Stimulated activated CD8-positive, alpha-beta memory T cell treated with anti-CD3 and anti-CD28 coated beads, Interleukin-4, amount 100 ng/mL, for 4 hours (primary cell): Measurements from ENCODE around the gene TPSD1.
"Not testable (repeated sequence)": the region's sequence is repeated elsewhere in the genome, so short reads cannot be mapped to it uniquely, and the experiment has no call there.

ENCODE experiments used
- DNase-seq, 2 donors: peaks; one replicate each; pipeline ENCODE4 v3.0.0-alpha.2; 2020; ENCODE audit warnings: low read depth in 2 of 2, low spot score in 1 of 2

TPSD1 gene

DNA sequence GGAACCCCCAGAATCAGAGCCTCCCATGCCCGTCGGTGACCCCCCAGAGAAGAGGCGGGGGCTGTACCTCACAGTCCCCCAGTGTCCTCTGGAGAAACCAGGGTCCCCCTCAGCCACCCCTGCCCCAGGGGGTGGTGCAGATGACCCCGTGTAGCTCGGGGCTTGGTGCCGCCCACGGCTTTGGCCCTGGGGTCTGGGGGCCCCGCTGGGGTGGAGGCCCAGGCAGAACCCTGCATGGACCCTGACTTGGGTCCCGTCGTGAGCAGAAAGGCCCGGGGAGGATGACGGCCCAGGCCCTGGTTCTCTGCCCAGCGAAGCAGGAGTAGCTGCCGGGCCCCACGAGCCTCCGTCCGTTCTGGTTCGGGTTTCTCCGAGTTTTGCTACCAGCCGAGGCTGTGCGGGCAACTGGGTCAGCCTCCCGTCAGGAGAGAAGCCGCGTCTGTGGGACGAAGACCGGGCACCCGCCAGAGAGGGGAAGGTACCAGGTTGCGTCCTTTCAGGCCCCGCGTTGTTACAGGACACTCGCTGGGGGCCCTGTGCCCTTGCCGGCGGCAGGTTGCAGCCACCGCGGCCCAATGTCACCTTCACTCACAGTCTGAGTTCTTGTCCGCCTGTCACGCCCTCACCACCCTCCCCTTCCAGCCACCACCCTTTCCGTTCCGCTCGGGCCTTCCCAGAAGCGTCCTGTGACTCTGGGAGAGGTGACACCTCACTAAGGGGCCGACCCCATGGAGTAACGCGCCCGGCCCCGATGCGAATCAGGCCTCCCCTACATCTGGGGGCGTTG is 34.8 kb upstream of the TPSD1 start:
- no peak for DNase-seq

DNA sequence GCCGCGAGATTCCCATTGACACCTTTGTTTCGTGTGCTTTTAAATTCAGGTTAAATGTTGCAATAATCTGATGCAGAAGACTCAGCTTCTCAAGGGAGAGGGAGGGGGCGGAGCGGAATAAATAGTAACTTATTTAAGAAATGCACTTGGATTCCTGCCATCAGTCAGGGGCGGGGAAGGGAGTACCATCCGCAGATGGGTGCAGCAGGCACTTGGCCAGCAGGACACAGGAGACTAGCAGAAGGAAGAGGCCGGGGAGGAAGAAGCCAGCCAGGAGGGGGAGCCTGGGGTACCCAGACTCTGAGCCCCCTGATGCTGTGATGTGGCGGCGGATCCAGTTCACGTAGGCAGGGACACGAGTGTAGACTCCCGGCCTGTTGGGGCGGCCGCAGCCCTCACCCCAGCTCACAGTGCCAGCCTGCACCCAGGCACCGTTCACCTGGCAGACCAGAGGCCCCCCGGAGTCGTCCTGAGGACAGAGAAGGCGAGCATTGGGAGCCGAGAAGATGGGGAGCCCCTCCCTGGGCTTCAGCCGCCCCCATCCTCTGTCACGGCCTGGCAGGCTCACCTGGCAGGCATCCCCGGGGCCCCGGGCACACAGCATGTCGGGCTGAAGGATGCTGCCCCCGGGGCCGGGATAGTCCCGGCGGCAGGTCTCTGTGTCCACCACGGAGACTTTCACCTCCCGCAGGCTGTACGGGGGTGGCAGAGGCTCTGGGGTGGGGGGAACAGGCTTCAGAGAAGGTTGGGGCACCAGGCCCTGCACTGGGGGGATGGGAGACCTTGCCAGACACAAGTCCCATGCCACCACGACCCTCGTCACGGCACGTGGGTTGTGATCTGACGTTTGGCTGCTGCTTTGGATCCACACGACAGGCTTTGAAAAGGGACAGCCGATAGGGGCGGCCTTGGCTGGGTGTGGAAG is 34.0 kb upstream of the TPSD1 start:
- no peak for DNase-seq

DNA sequence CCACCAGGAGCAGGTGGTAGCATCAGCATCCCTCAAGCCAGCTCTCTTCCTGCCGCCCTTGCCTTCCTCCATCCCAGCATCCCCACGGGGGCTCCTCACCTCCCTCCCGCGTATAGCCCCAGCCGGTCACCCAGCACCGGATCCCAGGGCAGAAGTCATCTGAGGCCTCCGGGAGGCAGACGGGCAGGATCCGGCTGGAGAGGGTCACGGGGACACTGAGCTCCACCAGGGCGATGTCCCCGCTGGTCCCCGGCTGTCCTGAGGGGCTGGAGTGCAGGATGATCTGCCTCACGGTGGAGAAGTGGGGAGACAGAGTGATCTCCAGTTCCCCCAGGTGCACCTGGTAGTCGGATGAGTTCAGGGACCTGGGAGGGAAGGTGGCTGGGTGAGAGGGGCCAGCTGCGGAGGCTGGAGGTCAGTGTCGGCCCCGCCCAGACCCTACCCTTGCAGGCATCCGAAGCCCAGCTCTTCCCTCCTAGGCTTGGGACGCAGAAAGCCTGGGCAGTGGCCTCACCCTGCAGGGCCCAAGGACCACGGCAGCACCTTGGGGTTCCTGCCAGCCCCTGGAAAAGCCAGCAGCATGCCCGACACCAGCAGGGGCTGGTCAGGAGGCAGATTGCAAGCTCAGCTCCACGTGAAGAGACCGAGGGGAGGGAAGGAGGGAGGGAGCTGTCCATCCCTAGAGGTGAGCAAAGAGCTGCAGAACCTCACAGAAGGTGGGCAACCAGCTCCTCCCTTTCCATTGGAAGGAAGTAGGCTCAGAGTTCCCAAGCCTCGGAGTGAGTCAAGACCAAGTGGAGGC is 33.1 kb upstream of the TPSD1 start:
- DNase-seq: no peak

DNA sequence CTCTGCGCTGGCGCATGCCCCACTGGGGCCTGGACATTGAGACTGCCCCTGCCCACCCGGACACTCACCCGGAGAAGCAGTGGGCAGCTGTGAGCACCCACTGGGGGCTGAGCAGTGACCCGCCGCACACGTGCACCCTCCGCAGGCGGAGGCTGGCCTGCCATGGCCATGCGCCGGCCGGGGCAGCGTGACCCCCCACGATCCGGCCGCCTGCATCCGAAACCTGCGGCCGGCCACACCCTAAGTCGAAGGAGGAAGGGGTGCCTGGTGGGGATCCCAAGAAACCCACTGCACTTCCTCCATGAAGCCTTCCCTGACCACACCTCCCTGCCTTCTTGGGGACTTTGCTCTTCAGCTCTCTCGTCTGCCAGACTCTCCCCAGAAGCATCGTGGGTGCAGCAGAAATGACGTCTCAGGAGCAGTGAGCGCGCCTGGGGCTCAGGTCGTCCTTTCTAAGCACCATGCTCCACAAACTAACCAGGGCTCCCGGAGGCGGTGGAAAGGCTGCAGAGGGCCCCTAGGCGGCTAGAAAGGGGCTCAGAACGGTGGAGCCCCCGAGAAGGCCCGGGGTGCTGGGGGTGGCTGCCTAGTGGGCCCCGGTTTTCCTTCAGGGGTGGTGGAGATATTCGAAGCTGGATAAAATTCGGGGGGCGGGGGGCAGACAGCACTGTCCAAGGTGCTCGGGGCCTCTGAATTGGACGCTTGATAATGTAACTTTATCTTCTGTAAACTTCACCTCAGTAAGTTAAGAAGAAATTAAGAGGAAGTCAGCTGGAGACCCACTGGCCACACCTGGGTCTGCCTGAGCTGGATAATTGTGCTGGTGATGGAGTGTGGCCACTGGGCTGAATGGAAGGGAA is 32.3 kb upstream of the TPSD1 start:
- no peak for DNase-seq

DNA sequence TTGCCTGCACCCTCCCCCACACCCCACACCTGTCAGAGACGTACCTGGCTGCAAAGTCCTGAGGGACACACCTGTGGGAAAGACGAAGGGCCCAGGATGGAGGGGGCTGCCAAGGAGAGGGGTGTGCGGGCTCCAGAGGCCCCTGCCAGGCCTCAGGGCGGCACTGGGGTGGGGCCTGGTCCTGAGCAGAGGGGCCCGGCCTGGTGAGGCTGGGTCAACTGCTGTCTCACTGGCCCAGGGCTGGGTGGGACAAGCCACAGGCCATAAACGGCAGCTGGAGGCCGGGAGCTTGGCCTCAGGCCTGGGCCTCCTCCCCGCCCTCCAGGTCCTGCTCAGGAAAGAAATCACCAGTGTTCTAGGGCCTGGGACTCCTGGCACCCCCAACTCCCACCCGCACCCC is 31.3 kb upstream of the TPSD1 start:
- DNase-seq: no peak

DNA sequence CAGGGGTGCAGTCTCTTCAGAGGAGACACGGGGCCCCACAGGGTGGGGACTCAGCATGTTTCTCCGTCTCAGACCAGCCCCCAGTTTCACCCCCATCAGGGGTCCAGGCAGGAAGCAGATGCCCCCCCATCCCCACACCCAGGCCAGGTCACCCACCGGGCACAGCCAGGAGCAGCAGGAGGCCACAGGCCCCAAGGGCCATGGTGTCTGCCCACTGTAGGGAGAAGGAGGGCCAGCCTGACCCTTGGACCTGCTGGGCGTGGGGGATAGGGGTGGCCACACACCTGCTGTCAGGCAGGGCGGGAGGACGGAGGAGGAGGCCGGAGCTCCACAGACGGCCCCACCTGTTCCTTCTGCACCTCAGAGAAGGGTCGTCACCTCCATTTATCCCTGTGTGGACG is 30.8 kb upstream of the TPSD1 start, which contains the start of gene TPSG1:
Gene TPSG1 (minus strand): TSS at position 218 of the 401 bp plus-strand sequence. CDS start 16 bp downstream, at position 202.
- no peak for DNase-seq

DNA sequence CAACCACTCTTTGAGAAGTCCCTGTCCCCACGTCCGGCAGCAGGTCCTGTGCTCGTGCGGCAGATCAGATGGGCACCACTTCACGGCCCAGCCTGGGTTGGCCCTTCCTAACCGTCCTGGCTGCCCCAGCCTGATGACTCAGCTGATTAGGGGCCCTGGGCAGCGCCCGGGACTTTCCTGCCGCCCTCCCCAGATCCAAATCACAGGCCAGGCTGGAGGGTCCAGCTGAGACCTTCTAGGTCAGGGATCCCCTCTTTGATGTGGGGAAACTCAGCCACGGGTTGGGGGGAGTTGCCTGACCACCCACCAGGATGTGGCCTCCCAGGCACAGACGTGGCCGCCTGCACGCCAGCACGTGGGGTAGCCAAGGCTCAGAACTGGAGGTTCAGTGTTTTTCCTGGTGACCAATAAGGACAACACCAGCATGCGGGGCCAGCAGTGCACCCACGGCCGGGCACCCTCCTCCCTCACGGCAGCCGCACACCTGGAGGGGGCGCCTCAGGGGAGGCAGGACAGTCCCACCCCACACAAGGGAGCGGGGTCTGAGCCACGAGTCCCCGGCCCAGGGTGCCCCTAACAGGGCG is 30.0 kb upstream of the TPSD1 start:
- DNase-seq: not testable (repeated sequence)

DNA sequence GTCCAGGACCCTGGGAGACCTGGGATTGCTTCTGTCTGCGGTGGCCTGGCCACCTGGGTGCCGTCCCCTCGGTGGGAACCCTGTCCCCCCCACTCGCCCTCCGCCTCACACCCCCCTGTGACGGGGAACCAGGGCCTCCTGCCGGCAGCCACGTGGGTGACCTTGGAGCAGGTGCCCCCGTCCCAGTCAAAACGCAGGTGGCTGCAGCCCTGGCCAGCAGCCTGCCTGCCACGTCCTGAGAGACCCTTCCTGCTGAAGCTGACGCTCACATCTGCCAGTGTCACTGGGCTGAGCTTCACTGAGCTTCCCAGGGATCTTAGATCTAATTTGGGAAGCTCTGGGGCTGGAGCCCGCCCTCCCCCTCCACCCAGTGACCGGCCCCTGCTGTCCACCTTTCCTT is 29.2 kb upstream of the TPSD1 start:
- not testable (repeated sequence) for DNase-seq

DNA sequence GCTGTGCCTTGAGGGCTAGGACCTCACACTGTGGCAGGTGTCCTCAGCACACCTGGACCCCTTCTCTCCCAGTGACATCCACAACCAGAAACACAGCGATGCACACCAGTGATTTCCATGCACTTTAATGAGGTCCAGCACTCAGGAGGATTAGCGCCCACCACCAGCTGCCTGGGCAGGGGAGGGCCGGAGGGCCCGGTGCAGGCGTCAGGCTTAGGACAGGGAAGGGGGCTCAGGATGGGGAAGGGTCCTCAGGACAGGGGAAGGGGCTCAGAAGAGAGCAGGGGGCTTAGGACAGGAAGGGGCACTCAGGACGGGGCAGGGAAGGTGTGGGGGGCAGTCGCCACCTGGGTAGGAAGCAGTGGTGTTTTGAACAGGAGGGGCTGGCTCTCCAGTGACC is 27.6 kb upstream of the TPSD1 start:
- DNase-seq: not testable (repeated sequence)

DNA sequence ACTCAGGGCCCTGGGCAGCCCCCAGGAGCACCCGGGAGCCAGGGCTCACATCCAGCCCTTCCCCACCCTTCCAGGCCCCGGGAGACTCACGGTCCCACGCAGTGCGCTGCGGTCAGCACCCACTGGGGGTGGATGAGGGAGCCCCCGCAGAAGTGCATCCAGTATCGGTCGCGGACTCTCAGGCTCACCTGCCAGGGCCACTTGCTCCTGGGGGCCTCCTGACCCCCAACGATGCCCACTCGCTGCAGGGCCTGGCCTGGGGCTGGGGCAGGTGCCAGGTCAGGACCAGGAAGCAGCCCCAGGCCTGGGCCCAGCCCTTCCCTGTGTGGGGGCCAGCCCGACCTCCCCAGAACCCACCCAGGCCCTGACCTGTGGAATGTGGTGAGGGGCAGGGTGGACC is 26.4 kb upstream of the TPSD1 start:
- not testable (repeated sequence) for DNase-seq

DNA sequence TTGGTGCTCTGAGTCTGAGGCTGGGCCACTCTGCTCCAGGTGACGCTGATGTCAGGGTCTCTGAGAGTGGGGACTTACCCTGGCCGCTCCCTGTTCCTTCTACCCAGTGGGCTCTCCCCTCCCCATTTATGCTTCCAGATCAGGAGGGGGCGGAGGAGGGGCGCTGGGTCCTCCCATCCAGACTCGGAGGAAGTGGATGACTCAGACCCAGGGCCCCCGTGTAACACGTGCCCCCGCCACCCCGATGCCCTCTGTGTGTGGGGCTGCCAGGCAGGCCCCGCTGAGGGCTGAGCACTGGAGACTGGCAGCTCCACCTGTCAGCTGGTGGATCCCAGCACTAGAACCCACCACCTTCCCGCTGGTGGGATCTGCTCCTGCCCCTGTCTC is 25.8 kb upstream of the TPSD1 start, which contains the start of gene TPSB2:
Gene TPSB2 (minus strand): TSS at position 101 of the 387 bp plus-strand sequence. CDS start 233 bp downstream, outside the sequence.
- not testable (repeated sequence) for DNase-seq

DNA sequence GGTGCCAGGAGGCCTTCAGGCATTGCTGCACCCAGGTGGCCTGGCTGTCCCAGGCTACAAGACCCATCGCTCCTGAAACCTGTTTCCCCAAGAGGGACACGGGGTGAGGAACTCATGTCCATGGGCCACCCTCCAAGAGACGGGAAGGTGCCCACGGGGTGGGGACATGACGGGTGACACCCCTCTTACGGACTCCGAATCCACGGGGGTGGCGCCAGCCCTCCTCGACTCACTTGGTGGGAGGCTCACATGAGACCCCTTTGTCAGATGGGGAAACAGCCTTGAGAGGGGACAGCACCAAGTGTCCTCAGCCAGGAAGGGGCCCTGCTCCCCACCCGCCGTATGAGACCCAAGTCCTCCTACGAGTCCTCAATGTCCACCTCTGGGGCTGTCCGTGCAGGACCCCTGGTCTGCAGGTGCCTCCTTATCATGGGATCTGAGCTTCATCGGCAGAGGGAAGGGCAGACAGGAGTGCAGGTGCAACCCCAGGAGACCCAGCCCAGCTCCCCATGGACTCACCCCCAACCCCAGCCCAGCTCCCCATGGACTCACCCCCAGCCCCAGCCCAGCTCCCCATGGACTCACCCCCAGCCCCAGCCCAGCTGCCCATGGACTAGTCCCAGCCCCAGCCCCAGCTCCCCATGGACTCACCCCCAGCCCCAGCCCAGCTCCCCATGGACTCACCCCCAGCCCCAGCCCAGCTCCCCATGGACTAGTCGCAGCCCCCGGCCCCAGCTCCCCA is 25.2 kb upstream of the TPSD1 start:
- not testable (repeated sequence) for DNase-seq

DNA sequence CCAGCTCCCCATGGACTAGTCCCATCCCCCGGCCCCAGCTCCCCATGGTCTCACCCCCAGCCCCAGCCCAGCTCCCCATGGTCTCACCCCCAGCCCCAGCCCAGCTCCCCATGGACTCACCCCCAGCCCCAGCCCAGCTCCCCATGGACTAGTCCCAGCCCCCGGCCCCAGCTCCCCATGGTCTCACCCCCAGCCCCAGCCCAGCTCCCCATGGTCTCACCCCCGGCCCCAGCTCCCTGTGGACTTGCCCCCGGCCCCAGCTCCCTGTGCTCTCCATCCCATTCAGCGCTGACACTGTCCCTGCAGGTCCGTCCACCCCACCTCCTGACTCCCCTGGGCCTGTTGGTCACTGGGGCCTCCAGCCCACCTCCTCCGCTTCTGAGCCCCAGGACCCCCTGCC is 24.6 kb upstream of the TPSD1 start:
- DNase-seq: not testable (repeated sequence)

DNA sequence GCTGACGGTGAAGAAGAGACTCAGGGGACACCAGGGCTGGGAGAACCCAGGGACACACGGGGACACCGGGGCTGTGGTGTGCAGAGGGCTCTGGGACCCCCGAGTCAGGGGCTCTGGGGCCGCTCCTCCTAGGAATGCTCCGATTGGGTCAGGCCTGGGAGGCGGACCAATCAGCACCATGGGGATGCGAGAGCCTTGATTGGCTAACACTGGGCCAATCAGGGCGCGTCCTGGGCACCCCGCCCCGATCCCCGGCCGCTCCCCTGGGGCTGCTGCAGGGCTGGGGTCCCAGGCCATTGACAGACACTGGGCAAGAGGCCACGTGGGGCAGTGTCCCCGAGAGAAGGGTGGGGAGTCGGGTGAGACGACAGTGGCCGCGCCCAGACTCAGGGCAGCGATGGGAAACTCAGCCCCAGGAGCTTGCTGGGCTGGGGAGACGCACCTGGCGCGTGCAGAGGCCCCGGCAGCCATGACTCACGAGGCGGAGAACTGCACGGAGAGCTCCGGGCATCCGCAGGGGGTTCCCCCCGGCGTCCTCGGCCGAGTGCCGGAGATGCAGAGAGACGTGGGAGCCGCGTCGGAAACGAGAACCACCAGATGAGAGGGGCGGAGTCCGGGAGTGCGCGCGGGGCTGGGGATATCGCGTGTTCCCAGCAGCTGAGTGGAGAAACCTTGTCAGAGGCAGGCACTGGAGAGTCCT is 23.7 kb upstream of the TPSD1 start:
- DNase-seq: not testable (repeated sequence)

DNA sequence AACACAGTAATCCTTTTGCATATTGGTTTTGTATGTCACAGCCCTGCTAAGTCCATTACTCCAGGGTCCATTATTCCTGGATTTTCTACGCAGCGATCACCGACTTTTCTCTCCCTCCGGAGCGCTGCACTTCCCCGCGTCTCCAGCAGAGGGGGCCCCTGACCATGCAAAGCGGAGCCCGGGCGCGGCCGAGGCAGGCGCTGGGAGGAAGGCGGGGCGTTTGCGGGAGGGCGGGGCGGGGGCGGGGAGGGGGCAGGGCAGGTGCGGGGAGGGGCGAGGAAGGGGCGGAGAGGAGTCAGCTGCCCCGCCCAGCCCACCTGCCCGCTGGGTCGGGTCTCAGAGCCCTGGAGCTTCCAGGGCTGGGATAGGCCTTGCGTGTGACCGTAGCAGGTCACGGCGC is 19.2 kb upstream of the TPSD1 start:
- DNase-seq: not testable (repeated sequence)

DNA sequence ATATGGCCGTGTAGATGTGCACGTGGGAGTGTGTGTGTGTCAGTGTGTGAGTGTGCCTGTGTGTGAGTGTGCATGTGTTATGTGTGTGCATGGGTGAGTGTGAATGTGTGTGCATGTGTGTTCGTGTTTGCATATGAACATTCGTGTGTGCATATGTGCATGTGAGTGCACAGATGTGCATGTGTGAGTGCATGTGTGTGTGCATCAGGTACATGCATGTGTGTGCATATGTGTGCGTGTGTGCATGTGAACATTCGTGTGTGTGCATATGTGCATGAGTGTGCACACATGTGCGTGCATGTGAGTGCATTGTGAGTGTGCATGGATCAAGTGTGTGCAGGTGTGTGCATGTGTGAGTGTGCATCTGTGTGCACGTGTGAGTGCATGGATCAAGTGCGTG is 17.9 kb upstream of the TPSD1 start:
- no peak for DNase-seq

DNA sequence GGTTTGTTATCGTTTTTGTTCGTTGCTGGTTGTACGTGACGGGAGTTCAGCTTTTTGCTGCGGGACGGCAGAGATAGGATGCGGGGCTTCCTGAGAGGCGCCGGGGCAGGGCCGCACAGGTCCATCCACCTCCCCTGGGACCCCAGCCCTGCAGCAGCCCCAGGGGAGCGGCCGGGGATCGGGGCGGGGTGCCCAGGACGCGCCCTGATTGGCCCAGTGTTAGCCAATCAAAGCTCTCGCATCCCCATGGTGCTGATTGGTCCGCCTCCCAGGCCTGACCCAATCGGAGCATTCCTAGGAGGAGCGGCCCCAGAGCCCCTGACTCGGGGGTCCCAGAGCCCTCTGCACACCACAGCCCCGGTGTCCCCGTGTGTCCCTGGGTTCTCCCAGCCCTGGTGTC is 17.0 kb upstream of the TPSD1 start:
- not testable (repeated sequence) for DNase-seq

DNA sequence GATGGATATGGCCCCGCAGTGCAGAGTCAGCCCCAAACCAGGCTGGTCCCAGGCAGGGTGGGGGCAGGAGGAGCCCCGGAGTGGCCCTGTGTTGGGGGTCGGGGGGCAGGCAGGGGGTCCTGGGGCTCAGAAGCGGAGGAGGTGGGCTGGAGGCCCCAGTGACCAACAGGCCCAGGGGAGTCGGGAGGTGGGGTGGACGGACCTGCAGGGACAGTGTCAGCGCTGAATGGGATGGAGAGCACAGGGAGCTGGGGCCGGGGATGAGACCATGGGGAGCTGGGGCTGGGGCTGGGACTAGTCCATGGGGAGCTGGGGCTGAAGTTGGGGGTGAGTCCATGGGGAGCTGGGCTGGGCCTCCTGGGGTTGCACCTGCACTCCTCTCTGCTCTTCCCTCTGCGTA is 16.3 kb upstream of the TPSD1 start:
- not testable (repeated sequence) for DNase-seq
